ENCODE results near the gene AP3B1.

The AP3B1 gene

DNA sequence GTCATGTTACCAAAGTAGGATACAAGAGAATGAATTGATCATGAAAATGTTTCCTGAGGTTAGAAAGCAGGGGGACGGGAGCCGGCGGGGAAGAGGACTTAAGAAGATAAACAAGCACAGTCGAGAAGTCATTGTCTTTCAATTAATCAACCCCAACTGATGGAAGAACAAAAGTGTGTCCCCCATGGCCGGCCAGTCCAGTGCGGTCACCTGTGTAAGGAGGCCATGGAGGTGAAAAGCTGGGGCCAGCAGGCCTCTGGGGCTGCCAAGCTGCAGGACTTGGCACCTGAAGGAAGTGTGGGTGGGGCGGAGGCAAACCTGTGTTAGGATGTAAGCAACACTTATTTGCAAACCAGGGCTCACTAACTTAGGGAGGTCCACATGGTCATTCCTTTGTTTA lies 295.1 kb downstream of the AP3B1 start:
- DNase-seq: no peak

DNA sequence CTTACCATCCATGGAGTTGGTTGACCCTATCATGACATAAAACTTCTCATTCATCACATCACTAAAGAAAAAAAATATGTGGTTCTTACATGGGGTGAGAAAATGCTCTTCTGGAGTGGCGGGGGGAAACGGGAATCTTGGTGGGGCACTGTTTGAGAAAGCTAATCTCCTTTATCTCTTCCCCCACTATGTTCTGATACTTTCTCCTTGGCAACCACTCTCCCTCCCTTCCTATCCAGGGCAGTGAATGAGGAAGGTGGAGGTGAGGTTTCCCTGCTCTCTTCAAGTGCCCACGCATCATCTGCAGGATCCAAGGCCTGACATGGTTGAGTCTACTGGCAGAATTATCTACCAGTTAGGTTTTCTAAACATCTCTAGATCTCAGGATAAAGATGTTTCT lies 297.6 kb downstream of the AP3B1 start:
- no peak for DNase-seq

DNA sequence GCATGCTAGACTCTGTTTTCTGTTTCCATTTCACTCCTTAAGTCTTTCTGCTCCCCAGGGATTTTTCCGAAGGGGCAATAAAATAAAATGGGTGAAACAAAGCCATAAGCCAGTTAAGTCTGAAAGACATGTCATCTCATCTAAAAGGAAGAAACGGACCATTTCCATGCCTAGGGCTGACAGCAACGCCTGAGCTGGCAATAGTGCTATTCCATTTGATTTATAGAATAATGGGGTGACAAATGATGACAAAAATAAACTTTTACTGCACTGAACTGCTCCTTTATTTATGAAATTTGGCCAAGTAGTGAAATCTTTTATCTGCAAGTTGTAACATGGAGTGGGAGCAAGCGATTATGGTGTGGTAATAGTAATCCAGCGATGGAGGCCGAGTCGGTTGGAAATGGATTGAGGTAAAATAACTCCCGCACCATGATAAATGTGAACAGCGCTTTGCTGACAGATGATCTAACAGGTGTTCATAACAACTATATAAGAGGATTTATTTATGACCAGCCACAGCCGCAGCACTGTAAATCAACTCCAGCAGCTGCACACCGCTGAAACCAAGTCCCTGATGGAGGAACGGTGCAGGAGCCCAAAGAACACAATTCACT lies 298.6 kb downstream of the AP3B1 start:
- DNase-seq: no peak

DNA sequence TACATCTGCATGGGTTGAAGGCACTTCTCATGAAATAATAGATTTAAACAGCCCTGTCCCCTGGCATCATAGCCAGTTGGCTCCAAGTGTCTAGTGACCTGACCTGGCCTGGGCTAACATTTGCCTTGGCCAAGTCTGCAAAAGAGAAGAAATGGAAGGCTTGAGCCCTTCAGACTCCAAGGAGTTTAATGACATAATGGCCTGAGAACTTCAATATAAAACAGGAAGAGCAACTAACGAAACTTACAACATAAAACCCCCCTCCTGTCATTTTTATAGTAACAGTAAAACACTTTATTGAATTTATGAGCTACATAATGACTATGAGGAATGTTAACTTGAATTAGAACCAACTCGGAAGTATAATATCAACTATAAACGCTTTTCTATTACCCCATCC lies 299.6 kb downstream of the AP3B1 start:
- no peak for DNase-seq

- DNase-seq: no peak
Observed at GRCh38 chr5:77993855-77994318, 300.6 kb downstream of the AP3B1 start.

- DNase-seq: no peak
Observed at GRCh38 chr5:77993141-77993854, 301.2 kb downstream of the AP3B1 start.

DNA sequence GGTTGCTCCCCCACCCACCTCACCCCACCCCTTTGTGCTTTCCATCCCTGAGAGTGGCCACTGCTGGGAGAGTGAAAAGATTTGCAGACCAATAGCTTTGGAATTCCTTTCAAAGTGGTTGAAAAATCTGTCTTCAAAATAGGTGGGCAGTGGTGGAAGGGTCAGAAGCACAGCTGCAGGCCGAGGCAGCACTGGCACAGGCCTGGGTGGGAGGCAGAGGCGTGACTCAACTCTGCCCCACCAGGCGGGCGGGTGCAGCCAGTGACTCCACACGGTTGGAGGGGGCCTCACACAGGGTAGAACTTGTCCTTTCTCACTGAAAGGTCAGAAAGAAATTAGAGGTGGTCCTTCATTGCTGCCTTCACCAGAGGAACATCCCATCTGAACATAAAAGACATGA lies 303.4 kb downstream of the AP3B1 start:
- DNase-seq: no peak

- no peak for DNase-seq
Observed at GRCh38 chr5:77990020-77990419, 304.5 kb downstream of the AP3B1 start.

GRCh38 chr5:77987988-77988387 lies 306.5 kb downstream of the AP3B1 start:
- DNase-seq: no peak

DNA sequence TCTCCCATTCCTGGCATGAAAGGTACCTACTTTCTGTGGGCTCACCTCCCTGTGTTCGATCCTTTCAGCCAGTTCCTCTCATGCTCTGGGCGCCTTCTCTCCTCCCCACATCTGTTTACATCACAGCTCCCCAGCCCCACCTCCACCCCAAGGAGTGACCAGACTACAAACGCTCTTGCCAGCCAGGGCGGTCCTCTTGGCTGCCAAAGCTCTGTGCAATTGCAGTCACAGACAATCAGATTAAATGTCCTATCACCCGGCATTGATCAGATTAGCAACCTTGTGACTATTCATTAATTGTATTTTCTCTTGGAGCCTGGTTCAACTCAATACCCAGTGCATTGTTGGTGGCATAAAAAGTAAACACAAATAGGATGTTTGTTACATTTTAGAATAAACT lies 307.2 kb downstream of the AP3B1 start:
- DNase-seq: no peak

- DNase-seq: no peak
Observed at GRCh38 chr5:77986261-77986660, 308.2 kb downstream of the AP3B1 start.

DNA sequence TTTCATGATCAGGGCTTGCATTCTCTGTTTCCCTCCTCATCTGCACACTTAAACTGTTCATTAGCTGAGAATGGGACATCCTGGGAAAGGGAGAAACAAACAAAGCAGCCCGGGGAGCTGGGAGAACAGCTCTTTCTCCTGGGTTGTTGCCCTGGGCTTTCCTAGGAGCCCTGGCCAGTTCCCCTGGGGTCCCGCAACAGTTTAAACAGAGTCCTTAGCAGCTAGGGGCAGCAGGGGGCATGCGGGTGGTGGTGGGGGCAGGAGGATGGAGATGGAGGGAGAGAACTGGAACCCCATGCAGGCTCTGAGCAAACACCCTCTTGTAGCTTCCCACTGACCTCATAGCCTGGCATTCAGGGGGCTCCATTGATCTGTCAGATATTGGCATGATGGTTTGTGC lies 309.3 kb downstream of the AP3B1 start:
- DNase-seq: no peak

GRCh38 chr5:77984587-77984986 lies 309.9 kb downstream of the AP3B1 start:
- DNase-seq: no peak

- no peak for DNase-seq
Observed at GRCh38 chr5:77983482-77984199, 310.9 kb downstream of the AP3B1 start.

GRCh38 chr5:77981820-77982219 lies 312.7 kb downstream of the AP3B1 start:
- DNase-seq: no peak

DNA sequence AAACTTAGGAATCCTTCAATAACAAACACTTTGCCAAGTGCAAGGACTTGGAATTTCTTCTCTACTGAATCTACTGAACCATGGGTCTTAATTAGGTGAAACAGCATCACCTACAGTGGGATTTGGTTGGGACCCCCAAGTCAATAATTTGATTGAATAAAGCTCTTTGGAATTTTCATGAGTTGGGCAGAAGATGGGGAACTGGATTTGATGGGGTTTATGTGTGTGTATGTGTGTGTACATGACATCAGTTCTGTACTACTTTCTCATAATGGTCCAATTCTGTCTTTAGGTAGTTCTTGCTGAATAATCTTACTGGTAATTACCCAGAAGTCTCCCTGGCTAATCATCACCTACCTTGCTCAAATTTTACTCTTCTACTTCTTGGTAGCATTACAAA lies 319.9 kb downstream of the AP3B1 start:
- DNase-seq: no peak

GRCh38 chr5:77973253-77973609 lies 321.3 kb downstream of the AP3B1 start:
- DNase-seq: no peak

DNA sequence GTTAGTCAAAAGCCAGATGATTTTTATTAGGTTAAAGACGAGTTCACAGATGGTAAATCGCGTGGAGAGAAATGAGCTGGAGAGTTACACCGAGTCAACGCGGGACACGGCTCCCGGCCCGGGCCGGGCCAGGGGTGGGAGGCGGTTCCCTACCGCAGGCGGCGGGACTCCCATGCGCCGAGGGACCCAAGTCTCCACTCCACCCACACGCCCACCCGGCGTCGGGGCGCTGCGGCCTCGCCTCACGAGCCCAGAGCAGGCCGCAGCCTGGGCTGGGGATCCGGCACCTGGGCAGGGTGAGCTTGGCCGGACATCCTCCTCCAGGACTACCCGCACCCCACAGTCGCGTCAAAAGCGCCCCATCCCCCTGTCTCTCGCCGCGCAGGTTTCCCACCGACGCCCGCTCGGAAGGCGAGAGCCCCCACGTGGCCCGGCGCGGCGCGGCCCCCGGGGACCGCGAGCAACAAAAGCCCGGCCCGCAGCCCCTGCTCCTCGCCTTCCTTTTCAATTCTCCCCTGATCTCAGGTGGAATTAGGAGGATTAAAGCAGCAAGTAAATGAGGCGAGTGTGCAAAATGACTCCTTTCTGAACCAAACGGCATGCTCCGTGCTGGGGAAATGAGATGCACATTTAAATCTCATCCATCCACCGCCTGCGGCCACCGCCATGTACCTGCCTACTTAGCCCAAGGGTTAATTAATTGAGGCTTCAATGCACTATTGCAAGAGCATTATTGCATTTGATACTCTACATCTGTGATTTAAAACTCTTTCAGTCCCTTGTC lies 321.8 kb downstream of the AP3B1 start:
- no peak for DNase-seq

GRCh38 chr5:77971776-77972468 lies 322.6 kb downstream of the AP3B1 start:
- DNase-seq: no peak

DNA sequence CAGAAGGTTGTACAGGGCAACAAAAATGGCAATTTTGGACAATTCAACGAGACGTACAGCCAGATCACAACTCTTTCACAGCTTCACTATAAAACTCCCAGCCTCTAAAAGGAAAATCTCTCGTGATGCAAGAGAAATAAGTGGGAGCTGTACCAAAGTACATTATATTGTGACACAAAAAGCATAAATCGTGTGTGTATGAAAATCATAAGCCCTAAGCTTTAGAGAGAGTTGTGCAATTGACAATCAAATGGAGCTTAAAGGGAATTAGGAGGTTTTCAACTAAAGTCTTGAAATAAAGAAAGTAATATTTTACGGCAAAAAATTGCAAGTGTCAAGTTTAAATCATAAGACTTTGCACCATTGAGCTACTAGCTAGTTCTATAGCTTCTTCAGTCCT lies 323.6 kb downstream of the AP3B1 start:
- DNase-seq: no peak

DNA sequence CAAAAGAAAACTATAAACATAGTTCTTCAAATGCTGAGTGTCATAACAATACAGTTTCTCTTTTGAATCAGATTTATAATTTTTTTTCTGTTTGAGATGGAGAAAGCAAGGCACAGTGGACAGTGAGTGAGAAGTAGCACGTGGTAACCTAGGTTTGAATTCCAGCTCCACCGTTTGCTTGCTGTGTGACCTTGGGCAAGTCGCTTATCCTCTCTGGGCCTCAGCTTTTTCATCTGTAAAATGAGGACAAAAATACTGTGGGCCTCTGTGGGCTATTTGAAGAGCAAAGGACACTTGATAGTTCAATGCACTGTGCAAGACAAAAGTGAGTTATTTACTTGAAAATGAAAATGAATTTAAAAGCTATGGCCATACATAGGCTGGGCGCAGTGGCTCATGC lies 330.7 kb downstream of the AP3B1 start:
- DNase-seq: no peak

GRCh38 chr5:77960863-77961396 lies 333.6 kb downstream of the AP3B1 start:
- no peak for DNase-seq

DNA sequence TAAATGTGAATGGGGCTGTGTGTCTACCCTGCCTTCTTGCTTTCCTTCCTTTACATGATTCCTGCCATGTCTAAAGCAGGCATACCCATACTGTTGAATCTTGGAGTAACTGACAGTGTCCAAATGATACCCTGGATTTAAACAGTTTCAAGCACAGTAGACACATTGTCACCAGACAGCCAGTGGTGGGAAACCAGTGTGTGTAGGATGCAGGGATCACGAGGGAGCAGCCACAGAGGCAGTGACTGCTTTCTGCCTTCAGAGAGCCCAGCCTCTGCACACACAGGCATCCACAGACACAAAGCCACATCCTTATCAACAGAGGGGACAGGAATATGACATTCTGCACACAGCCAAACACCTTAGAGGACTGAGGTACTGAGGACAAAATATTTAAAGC lies 334.2 kb downstream of the AP3B1 start:
- DNase-seq: no peak

Data from NCI-H2029 (cell line).